GM19043 (cell line): ENCODE results near the gene ILF3.
A peak's percentile ranks its signal among the peaks of the same experiment; 100 is the strongest.

Experiments used
- ATAC-seq: cut with Tn5 transposase; IDR thresholded peaks from one replicate; pipeline ENCODE4 v1.9.1; 2021; ENCODE audit warnings: low read depth; ENCODE audit not compliant: unreplicated experiment

The ILF3 gene

DNA sequence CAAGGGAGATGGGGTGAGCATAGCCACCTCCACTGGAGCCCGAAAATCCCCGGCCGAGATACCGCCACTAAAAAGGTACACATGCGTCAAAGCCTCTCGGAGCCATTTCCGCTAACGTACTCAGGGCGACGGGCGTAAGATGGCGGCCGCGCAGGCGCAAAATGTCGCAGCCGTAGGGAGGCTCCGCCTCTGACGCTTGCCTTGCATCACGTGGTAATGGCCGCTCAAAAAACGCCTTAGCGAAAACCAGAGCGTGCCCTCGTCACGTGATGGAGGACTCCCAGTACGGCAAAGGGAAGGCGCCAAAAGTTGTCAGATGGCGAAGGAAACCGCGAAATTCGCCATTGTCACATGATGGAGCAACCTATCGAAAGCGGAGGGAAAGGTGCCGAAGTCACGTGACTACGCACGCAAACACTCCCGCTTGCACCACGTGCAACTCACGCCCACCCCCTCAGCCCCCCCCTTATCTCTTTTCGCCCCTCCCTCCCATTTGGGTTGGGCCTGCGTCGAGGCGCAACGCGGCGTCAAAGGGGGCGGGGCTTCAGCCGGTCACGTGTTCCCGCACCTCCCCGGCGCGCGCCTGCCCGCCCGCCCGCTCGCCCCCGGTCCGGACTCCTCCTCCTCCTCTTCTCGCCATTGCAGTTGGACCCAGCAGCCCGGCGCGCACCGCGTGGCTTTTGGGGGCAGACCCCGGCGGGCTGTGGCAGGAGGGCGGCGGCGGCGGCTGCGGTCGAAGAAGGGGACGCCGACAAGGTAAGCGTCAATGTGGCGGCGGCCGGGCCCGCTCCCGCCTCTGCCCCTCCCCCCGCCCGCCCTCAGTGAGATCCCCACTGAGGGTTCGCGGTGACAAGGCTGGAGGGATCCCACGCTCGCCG, at the start of gene ILF3:
Gene ILF3 (plus strand): TSS at position 615 of the 878 bp plus-strand sequence. CDS start 16,260 bp downstream, outside the sequence.
- peak; percentile 65 for ATAC-seq

DNA sequence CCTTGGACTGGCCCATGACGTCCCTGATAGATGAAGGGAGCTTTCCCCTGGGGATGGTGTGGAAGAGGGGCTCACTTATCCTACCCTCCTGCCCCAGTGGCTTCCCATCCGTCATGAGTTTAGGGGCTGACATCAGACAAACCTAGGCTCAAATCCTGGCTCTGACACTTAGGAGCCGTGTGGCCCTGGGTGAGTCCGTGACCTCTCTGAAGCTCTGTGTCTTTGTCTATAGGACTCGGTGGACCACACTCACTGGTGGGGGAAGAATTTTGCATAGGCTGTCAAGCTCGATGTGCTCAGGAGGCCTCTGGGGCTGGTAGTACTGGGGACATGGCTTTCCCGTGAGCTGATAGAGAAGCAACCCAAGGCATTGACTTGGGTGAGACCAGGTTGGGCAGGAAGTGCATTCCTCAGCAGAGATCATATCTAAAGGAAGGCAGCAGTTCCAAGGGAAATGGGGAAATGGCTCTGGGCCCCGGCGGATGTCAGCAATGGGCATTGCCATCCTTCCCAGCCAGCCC, 49.6 kb upstream of the ILF3 start:
- no peak for ATAC-seq

DNA sequence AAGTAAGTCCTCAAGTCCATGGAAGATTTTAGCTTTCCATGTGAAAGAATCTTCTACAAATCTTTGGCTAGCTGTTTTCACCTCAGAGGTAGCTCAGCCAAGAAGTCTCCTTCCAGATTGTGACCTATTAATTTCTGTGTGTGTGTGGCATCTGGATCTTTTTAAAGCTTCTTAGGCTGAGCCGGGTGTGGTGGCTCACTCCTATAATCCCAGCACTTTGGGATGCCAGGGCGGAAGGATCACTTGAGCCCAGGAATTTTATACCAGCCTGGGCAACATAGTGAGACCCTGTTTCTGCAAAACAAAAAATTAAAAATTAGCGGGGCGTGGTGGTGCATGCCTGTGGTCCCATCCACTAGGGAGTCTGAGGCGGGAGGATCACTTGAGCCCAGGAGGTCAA, 42.2 kb upstream of the ILF3 start:
- no peak for ATAC-seq

DNA sequence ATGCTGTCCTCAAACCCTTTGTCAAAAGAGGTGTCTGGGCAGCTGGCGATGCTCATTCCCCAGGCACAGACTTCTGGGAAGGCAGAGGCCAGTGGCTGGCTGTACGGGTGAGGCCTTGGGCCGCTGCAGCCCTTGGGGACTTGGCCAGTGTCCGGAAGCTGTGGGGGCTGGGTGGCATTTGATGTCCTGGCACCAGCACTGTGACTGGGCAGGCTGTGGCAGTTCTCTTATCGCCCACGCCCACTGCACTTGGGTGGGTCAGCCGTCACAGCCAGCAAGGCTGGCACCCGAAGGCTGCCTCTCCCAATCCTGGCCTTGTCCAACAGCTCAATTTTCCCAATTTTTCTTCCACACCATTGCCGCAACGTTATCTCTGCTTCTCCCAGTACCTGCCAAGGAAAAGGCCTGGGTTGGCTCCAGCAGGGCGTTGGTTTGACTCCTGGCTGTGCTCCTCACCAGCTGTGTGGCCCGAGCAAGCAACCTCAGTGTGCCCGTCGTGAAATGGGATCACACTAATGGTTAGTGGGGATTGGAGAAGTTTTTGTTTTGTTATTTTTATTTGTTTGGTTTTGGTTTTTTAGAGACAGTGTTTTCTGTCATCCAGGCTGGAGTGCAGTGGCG, 41.5 kb upstream of the ILF3 start:
- no peak for ATAC-seq

DNA sequence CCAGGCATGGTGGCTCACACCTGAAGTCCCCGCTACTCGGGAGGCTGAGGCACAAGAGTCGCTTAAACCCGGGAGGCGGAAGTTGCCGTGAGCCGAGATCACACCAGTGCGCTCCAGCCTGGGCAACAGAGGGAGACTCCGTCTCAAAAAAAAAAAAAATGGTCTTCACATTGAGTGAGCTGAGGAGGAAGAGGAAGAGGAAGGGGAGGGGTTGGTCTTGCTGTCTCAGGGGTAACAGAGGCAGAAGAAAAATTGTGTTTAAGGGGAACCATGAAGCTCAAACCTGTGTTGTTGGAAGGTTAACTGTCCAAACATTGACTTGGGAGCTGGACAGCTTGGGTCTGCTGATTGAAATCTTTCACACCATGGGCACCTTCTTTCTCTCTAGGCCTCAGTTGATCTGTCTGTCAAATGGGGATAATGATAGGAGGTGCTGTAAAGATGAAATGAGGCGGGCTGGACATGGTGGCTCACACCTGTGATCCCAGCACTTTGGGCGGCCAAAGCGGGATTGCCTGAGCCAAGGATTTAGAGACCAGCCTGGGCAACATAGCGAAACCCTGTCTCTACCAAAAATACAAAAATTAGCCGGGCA, 38.6 kb upstream of the ILF3 start:
- no peak for ATAC-seq

DNA sequence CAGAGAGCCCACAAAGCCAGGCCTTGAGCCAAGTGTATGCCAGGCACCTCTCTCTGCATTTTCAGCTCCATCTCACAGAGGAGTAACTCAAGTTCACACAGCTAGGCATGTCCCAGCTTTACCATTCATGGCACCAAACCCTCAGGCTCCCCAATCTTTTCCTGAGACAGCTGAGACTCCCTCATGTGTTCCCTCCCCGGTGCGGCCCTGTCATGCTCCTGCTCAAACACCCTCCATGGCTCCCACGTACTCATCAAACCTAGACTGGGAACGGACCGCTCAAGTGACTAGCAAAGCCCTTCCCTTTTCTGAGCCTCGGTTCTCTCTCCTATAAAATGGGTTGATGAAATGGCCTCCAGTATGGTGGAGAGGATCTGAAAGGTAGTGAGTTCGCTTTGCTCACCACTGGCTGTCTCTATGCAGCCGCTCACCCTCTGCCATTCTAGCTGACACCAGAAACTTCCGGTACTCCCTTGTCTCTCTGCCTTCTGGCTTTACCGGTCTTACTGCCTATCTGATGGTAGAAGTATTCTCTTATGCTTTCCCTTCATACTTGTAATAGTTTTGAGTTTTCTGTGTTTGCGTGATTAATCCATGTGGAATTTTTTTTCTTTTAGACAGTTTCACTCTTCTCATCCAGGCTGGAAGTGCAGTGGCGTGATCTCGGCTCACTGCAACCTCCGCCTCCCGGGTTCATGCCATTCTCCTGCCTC, 36.6 kb upstream of the ILF3 start:
- ATAC-seq = no peak

DNA sequence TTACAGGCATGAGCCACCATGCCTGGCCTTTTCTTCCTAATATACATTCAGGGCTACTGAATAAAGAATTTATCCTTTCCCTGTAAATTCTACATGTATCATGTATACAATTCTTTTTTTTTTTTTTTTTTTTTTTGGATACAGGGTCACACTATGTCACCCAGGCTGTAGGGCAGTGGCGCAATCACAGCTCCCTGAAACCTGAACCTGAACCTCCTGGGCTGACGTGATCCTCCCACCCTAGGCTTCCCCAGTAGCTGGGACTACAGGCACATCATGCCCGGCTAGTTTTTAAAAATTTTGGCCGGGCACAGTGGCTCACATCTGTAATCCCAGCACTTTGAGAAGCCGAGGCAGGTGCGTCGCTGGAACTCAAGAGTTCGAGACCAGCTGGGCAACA, 35.3 kb upstream of the ILF3 start:
- no peak for ATAC-seq

DNA sequence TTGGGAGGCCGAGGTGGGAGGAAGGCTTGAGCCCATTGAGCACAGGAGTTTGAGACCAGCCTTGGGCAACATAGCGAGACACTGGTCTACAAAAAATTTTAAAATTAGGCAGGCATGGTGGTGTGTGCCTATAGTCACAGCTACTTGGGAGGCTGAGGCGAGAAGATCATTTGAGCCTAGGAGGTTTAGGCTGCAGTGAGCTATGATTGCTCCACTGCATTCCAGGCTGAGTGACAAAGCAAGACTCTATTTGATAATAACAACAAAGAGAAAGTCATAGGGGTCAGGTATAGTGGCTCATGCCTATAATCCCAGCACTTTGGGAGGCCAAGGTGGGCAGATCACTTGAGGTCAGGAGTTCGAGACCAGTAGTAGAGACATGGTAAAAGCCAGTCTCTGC, 33.4 kb upstream of the ILF3 start:
- no peak for ATAC-seq

DNA sequence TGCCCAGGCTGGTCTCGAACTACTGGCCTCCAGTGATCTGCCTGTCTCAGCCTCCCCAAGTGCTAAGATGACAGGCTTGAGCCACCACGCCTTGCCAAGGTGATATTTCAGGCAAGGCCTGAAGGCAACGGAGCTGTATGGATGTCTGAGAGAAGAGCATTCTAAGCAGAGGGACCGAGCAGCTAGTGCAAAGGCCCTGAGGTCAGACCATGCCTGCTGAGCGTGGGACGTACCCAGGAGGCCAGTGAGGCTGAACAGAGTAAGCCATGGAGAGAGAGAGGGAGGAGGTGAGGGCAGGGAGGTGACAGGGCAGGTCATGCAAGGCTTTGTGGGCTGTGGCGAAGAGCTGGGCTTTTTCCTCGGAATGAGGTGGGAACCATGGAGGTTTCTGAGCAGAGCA, 32.2 kb upstream of the ILF3 start:
- ATAC-seq = no peak

DNA sequence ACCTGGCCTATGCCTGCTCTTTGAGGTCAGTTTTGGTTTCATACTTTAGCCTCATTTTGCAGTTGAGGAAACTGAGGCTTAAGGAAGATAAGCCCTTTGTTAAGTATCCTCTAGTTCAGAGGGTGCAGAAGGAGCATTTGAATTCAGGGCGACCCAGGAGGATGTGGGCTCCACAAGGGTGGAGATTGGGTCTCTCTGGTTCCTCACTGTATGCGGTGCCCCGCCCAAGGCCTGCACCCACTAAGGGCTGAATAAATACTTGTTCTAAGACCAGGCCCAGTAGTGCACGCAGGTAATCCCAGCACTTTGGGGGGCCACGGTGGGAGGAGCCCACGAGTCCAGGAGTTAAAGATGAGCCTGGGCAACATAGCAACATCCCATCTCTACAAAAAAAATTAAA, 29.6 kb upstream of the ILF3 start:
- no peak for ATAC-seq

DNA sequence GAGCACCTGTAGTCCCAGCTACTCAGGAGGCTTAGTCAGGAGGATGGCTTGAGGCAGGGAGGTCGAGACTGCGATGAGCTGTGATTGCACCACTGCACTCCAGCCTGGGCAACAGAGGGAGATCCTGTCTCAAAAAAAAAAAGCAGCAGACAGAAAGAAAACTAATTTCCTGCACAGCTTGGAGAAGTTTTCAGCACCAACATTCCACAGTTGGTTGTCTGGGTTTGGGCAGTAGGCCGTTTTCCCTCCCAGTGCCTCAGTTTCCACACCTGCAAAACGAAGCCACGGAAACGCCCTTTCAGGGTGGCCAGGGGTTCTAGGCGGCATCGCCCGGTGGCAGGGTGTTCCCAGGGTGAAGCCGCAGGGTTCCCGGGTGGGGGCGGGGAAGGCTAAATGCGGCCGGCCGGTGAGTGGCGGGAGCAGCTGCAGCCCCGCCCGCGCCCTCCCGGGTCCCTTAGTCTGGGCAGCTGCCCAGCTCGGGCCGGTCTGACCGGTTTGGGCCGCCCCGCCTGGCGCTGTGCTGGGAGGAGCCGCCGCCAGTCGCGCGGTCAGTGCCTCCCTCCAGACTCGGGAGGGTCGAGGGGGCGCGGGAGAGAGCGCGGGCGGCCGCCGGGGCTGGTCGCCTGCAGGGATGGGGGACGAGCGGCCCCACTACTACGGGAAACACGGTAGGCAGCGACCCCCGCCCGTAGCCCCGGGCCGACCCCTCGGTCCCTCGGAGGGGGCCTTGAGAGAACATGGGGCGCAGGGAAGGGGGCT, 29.0 kb upstream of the ILF3 start, which contains the start of gene SLC44A2:
Gene SLC44A2 (plus strand): TSS at position 551 of the 759 bp plus-strand sequence. CDS start 81 bp downstream, at position 632.
- ATAC-seq = no peak

DNA sequence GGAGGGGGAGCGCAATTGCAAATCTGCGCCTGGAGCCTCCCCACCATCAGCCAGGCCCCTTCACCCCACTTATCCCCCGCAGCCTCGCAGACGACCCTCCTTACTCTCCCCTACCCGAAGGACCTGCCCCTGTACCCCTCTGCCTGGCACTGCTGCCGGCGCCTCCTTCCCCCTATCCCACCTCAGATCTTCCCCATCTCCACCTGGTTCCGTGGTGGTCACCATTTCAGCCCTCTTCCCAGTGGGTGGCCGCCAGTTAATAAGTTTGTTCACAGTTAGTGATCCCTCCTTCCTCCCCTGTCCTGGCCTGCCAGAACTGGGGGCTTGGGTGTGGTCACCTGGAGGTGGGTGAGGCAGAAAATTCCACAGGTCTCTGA, 28.4 kb upstream of the ILF3 start:
- ATAC-seq = no peak

DNA sequence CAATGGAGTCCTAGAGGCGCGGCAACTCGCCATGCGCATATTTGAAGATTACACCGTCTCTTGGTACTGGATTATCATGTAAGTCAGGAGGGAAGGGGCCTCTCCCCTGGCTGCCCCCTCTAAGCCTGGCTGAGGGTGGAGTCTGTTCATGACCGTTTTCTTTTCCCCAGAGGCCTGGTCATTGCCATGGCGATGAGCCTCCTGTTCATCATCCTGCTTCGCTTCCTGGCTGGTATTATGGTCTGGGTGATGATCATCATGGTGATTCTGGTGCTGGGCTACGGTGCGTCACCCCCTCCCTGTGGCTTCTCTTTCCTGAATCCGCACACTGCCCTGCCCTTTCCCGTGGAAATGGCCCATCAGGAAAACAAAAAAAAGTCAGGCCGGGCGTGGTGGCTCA, 22.3 kb upstream of the ILF3 start:
- ATAC-seq = no peak

DNA sequence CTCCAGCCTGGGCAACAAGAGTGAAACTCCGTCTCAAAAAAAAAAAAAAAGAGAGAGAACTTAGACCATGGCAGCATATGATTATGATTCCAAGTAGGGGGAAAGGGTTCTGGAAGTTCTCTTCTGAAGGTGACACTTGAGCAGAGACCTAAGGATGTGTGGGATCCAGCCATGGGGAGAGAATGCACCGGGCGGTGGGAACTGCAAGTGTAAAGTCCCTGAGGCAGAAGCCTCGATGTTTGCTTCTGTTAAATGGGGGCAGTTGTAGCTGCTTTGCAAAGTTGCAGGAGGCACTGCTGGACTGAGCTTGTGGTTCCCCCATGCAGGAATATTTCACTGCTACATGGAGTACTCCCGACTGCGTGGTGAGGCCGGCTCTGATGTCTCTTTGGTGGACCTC, 19.7 kb upstream of the ILF3 start:
- no peak for ATAC-seq

DNA sequence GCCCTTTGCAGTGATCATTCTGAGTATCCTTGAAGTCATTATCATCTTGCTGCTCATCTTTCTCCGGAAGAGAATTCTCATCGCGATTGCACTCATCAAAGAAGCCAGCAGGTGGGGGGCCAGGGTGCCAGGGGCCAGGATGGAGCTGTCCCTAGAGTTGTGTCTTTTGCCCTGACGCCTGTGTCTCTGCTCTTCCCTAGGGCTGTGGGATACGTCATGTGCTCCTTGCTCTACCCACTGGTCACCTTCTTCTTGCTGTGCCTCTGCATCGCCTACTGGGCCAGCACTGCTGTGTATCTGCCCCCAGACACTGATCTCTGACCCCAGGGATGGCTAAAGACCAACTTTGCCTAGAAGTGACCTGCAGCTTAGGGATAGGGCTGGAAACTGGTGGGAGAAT, 19.2 kb upstream of the ILF3 start:
- no peak for ATAC-seq

DNA sequence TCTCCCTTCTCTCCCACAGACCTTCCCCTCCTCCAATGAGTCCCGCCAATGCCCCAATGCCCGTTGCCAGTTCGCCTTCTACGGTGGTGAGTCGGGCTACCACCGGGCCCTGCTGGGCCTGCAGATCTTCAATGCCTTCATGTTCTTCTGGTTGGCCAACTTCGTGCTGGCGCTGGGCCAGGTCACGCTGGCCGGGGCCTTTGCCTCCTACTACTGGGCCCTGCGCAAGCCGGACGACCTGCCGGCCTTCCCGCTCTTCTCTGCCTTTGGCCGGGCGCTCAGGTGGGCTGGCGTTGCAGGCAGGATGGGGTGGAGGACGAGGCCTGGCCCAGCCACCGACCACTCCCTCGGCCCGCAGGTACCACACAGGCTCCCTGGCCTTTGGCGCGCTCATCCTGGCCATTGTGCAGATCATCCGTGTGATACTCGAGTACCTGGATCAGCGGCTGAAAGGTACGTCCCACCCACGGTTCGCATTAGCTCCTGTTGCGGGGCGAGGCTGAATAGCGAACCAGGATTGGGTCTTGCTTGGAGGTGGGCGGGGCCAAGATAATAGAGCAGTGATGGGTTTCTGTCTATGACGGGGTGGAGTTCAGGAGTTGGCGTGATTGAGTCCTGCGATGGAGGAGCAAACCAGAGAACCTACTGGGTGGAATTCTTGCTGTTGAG, 17.7 kb upstream of the ILF3 start:
- ATAC-seq = no peak

DNA sequence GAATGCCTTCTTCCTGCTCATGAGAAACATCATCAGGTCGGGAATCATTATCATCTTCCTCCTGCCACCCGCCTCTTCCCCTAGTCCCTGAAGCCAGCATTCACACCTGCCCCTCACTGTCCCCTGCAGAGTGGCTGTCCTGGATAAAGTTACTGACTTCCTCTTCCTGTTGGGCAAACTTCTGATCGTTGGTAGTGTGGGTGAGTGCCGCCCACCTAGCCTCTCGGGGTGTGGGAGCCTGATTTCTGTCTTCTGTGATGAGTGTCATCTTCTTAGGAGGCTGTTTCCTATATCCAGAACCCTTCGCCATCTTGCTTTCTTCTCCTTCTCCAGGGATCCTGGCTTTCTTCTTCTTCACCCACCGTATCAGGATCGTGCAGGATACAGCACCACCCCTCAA, 16.3 kb upstream of the ILF3 start:
- ATAC-seq = no peak

DNA sequence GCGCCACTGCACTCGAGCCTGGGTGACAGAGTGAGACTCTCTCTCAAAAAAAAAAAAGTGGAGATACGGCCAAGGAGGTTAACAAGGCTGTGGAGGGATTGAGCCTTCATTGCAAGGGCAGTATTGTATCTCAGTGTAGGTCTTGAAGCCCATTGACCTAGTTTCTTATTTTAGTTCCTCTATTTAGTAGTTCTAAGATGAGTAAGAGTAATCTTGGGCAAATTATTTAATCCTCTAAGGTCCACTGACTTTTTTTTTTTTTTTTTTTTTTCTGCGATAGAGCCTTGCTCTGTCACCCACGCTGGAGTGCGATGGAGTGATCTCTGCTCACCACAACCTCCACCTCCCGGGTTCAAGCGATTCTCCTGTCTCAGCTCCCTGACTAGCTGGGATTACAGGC, 14.3 kb upstream of the ILF3 start:
- no peak for ATAC-seq

DNA sequence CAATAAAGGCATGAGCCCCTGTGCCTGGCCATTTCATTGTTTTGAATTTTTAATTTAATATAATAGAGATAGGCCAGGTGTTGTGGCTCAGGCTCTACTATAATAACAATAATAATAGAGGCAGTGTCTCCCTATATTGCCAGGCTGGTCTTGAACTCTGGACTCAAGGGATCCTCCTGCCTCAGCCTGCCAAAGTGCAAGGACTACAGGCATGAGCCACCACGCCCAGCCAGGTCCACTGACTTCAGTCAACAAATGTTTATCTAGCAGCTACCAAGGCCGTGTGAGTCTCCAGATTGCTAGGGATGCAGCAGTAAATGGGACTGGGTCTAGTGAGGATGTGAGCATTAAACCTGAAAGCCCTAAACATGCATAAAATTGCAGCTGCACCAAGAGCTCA, 13.8 kb upstream of the ILF3 start:
- no peak for ATAC-seq

DNA sequence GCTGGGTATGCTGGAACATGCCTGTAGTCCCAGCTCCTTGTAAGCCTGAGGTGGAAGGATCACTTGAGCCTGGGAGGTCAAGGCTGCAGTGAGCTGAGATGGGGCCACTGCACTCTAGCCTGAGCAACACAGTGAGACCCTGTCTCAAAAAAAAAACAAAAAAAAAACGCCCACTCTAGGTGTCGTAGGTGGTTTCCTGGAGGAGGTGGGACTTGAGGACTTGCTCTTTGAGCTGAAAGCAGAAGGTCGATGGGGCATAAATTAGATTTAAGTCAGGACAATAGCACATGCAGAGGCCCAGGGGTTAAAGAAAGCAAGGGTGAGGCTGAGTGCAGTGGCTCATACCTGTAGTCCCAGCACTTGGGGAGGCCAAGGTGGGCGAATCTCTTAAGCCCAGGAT, 12.9 kb upstream of the ILF3 start:
- no peak for ATAC-seq
